ENCODE results near the gene SLC6A13. TPM values are rescaled to one million over a fixed set of nuclear protein-coding genes. Genes with fewer than 3 reads are reported as not detected.

The SLC6A13 gene
- total RNA-seq, 1 experiment from 2014 or later, result not detected

GRCh38 chr12:267581-268482 is 5.2 kb upstream of the SLC6A13 start:
- peak; percentile 82 for DNase-seq (ENCODE audit: low spot score)
- in situ Hi-C loops (cut with HindIII; ENCODE audit: low sequenced_read_pairs), result no loop called here

- no peak for DNase-seq (ENCODE audit: low spot score)
- in situ Hi-C loops (cut with HindIII; ENCODE audit: low sequenced_read_pairs), result no loop called here
These were observed 2.5 kb upstream of the SLC6A13 start for GRCh38 chr12:265096-265495.

DNA sequence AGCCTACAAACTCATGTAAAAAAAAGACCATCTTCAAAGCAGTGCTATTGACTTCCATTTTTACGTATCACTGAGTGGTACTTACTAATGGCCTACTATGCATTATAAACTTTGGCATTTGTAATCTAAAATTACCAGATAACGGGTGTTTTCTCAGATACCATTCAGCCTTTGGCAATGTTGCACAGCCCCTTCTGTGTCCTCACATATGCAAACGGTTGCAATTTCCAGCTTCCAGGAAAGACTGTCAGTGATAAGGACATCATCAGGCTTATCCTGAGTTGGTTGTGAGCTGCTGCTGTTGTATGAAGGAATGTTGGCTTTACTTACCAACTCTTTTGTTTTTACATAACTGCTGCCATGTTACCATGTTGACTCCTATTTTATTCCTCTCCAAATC is 1.6 kb upstream of the SLC6A13 start:
- in situ Hi-C loops (cut with HindIII; ENCODE audit: low sequenced_read_pairs), result no loop called here
- DNase-seq (ENCODE audit: low spot score), result no peak

DNA sequence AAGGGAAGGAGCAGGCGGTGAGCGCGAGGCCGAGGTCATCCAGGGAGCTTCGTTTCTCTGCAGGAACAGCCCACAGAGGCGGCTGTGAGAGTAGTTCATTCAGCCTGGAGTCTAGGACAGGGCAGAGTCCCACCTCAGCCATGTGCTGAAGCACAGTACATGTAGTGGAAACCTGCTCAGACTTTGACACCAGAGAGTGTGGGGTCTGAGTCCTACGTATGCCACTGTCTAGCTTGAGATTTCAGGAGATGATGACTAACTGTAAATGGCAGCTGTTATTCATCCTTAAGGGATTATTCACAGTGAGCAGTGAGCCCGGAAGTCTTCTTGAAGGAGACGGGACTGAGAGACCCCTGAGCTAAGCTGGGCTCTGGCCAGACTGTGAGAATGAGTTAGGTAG is 938 bp upstream of the SLC6A13 start:
- in situ Hi-C loops (cut with HindIII; ENCODE audit: low sequenced_read_pairs), result no loop called here
- DNase-seq (ENCODE audit: low spot score), result no peak

- no peak for DNase-seq (ENCODE audit: low spot score)
- in situ Hi-C loops (cut with HindIII; ENCODE audit: low sequenced_read_pairs), result no loop called here
These were observed 523 bp downstream of the SLC6A13 start for GRCh38 chr12:262113-262512.

GRCh38 chr12:257521-258321 is 4.9 kb downstream of the SLC6A13 start:
- in situ Hi-C loops (cut with HindIII; ENCODE audit: low sequenced_read_pairs), result no loop called here
- no peak for DNase-seq (ENCODE audit: low spot score)

GRCh38 chr12:256958-257357 is 5.7 kb downstream of the SLC6A13 start:
- no peak for DNase-seq (ENCODE audit: low spot score)
- in situ Hi-C loops (cut with HindIII; ENCODE audit: low sequenced_read_pairs), result no loop called here

DNA sequence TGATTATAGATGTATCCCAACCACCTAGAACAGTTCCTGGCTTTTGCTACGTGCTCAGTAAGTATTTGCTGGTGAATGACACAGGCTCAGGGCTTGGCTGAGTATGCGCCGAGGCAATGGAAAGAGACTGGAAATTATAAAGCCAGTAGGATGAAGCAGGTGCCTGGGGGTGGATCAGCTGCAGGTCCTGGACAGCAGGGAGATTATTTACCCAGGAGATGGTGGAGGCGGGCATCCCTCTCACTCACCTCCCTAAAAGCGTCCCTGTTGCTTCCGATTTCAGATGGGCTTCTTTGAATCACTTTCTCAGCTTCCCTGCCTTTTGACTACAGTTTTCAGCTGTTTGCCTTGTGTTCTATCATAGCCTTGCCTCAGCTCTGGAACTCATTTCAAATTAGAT is 6.4 kb downstream of the SLC6A13 start:
- DNase-seq (ENCODE audit: low spot score), result no peak
- in situ Hi-C loops (cut with HindIII; ENCODE audit: low sequenced_read_pairs), result no loop called here

- no peak for DNase-seq (ENCODE audit: low spot score)
- in situ Hi-C loops (cut with HindIII; ENCODE audit: low sequenced_read_pairs), result no loop called here
These were observed 7.7 kb downstream of the SLC6A13 start for GRCh38 chr12:254912-255311.

- no peak for DNase-seq (ENCODE audit: low spot score)
These were observed 8.6 kb downstream of the SLC6A13 start for GRCh38 chr12:254039-254438.

GRCh38 chr12:253116-253831 is 9.4 kb downstream of the SLC6A13 start:
- in situ Hi-C loops (cut with HindIII; ENCODE audit: low sequenced_read_pairs), result no loop called here
- DNase-seq (ENCODE audit: low spot score), result no peak

More at GRCh38 chr12:254039-254438, 8.6 kb downstream of the SLC6A13 start:
- in situ Hi-C loops (cut with HindIII; ENCODE audit: low sequenced_read_pairs), result no loop called here

DNA sequence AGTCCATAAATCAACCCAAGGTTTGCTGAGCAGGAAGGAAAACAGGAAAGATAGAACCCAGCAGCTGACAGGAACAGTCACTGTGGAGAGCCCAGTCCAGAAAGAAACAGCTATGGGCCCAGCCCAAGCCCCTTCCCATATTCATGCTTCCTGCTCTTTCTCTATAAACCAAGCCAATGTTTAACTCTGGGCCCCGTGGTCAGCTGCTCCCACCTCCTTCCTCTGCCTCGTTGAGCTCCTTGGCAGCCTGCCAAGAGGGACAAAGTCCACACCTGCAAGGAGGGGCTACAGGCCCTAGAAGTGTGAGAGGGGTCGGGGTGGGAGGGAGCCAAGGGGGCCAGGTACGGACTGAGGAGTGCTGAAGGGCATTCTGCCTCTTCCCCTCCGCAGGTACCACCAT is 10.0 kb downstream of the SLC6A13 start:
- in situ Hi-C loops (cut with HindIII; ENCODE audit: low sequenced_read_pairs), result no loop called here
- no peak for DNase-seq (ENCODE audit: low spot score)

DNA sequence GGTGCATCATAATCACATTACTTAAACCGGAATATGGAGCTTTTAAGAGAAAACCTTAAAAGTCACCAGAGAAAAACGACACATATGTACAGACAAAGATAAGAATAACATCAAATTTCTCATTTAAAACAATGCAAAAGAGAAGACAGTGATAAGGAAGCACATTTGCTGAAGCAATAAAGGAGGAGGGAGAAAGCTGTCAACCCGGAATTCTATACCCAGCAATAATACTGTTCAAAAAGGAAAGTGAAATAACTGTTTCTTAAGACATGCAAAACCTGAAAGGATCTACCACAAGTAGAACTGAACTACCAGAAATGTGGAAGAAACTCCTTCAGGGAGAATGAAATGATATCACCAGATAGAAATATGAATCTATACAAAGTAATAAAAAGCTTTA is 15.4 kb downstream of the SLC6A13 start:
- no peak for DNase-seq (ENCODE audit: low spot score)
- in situ Hi-C loops (cut with HindIII; ENCODE audit: low sequenced_read_pairs), result no loop called here

DNA sequence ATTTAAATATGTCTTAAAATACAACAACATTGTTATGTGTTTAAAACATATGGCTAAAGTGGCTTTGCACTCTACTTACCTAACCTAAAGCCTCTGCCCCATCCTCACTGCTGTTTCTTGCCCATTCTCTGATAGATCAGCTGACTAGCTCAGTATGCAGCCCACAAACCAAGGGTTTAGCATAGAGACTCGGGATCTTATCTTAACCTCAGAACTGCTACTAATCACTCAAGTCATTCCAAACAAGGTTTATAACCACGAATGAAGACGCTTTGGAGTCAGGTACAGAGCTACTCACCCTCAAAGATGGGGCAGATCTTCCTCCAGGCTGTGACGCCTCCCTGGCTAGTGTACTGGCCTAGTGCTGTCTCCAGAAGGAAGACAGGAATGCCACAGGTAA is 19.3 kb downstream of the SLC6A13 start:
- in situ Hi-C loops (cut with HindIII; ENCODE audit: low sequenced_read_pairs), result no loop called here

DNA sequence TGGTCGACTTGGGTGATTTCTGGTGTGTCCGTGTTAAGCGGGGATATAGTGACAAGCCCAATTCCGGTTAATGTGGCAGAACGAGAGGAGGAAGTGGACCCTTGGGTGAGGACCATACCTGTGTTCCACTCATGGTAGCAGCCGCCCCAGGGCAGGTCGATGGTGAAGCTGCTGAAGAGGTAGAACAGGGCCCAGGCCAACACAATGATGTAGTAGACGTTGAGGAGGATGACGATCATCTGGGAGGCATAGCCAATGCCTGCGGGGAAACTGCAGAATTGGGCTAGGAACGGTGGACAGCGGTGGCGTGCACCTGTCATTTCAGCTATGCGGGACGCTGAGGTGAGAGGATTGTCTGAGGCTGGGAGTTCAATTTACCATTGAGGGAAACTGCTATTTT is 20.1 kb downstream of the SLC6A13 start:
- in situ Hi-C loops (cut with HindIII; ENCODE audit: low sequenced_read_pairs), result no loop called here
- DNase-seq (ENCODE audit: low spot score), result no peak

More for the DNA sequence above, 19.3 kb downstream of the SLC6A13 start:
- DNase-seq (ENCODE audit: low spot score), result no peak

- no peak for DNase-seq (ENCODE audit: low spot score)
- in situ Hi-C loops (cut with HindIII; ENCODE audit: low sequenced_read_pairs), result no loop called here
These were observed 21.4 kb downstream of the SLC6A13 start for GRCh38 chr12:241266-241665.

DNA sequence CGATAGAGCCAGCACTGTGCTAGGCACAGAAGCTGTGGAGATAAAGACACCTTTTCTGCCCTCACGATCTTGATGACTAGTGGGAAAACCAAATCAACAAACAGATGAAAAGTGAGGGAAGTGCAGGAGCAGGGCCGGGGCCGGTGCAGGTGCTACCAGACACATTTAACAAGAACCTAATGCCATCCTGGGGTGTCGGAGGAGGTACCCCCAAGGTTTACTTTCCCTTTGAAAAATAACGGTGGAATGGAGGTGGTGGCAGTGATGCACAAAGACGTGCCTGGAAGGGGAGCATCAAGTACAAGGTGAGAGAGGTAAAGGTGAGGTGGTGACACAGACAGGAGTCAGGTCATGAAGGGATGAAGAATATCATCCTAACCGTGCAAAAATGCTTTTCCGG is 22.1 kb downstream of the SLC6A13 start:
- no peak for DNase-seq (ENCODE audit: low spot score)
- in situ Hi-C loops (cut with HindIII; ENCODE audit: low sequenced_read_pairs), result no loop called here

DNA sequence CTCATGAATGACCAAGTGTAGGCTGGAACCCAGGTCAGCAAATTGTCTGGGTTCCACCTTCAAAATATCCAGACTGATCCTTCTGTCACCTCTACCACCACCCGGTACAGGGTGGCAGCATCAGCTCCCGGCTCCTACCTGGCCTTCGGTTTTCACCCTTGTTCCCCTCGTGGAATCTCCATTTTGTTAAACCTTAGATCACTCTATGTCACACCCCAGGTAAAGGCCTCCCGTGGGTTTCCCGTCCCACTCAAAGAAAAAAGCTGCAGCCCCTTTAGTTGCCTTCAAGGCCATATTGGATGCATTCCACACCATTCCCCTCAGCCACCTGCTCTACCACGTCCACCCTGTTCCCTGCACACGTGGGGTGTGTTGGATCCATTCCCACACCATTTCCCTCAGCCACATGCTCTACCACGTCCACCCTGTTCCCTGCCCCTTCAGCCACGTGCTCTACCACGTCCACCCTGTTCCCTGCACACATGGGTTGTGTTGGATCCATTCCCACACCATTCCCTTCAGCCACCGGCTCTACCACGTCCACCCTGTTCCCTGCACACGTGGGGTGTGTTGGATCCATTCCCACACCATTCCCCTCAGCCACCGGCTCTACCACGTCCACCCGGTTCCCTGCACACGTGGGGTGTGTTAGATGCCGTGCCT is 23.8 kb downstream of the SLC6A13 start:
- no peak for DNase-seq (ENCODE audit: low spot score)
- in situ Hi-C loops (cut with HindIII; ENCODE audit: low sequenced_read_pairs), result no loop called here

DNA sequence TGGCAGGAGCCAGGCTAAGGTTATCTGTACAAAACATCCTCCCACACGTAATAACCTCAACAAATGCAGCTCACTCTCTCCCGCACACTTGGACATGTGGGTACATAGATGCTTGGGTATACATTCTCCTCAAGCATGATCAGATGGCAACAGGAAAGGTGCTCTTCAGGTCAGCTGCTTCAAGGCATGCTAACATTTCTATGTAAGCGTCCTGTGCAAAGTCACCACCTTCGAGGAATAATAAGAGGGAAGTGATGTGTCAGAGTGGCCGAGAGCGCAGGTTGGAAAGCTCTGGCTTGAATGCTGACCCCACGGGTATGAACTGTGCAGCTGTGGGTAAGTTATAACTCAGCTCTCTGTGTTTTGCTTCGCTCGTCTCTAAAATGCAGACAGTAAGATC is 24.5 kb downstream of the SLC6A13 start:
- no peak for DNase-seq (ENCODE audit: low spot score)
- in situ Hi-C loops (cut with HindIII; ENCODE audit: low sequenced_read_pairs), result no loop called here

Data from G401 (cell line).